ENCODE measurements around the gene FRMD4A.

The FRMD4A gene

GRCh38 chr10:13644866-13645265, 685.9 kb downstream of the FRMD4A start:
- Histone ChIP-seq H4K20me1 (ENCODE audit: insufficient read depth, low read length) (no peaks in the 10 kb centered on the region), H3K4me1 (ENCODE audit: low read length) (no peaks in the 10 kb centered on the region), H3K4me3 (ENCODE audit: low read length) (no peak overlapping the region), H3K27me3 (replicated peaks; ENCODE audit: insufficient read depth, low read length) (no peaks in the 10 kb centered on the region), H3K79me2 (ENCODE audit: low read length) (no peaks in the 10 kb centered on the region), H3K9me2 (replicated peaks; ENCODE audit: insufficient read depth, low read length) (no peaks in the 10 kb centered on the region), H2AFZ (ENCODE audit: low read length) (no peak overlapping the region), H3F3A (ENCODE audit: insufficient read depth, low read length) (no peaks in the 10 kb centered on the region), H3K27ac (ENCODE audit: low read length) (no peak overlapping the region), H3K9ac (ENCODE audit: low read length) (no peak overlapping the region), H3K9me3 (replicated peaks; ENCODE audit: insufficient read depth, low read length) (no peaks in the 10 kb centered on the region), H3K4me2 (ENCODE audit: low read depth, low read length) (no peak overlapping the region), H3K36me3 (replicated peaks; ENCODE audit: insufficient read depth, low read length) (no peaks in the 10 kb centered on the region)
- TF ChIP-seq CTCF (IDR thresholded peaks at IDR 0.05; ENCODE audit: low read length) (no peak), EZH2 (optimal IDR thresholded peaks at IDR 0.05; ENCODE audit: low read depth, low read length) (no peak), EZH2phosphoT487 (IDR thresholded peaks at IDR 0.05; ENCODE audit: low read length) (no peak)
- DNase-seq, result no peak

GRCh38 chr10:13643016-13643415, 687.7 kb downstream of the FRMD4A start:
- H3K27me3 ChIP-seq (replicated peaks; ENCODE audit: insufficient read depth, low read length), result no peaks in the 10 kb centered on the region
- no peak for DNase-seq
- H3K9ac ChIP-seq (ENCODE audit: low read length), result no peak overlapping the region
- H3K4me1 ChIP-seq (ENCODE audit: low read length), result no peaks in the 10 kb centered on the region
- no peak overlapping the region for H3K27ac ChIP-seq (ENCODE audit: low read length)
- no peak overlapping the region for H3K4me2 ChIP-seq (ENCODE audit: low read depth, low read length)
- no peak overlapping the region for H3K4me3 ChIP-seq (ENCODE audit: low read length)
- no peaks in the 10 kb centered on the region for H3K79me2 ChIP-seq (ENCODE audit: low read length)
- no peaks in the 10 kb centered on the region for H4K20me1 ChIP-seq (ENCODE audit: insufficient read depth, low read length)
- H3K9me3 ChIP-seq (replicated peaks; ENCODE audit: insufficient read depth, low read length), result no peaks in the 10 kb centered on the region
- no peaks in the 10 kb centered on the region for H3K9me2 ChIP-seq (replicated peaks; ENCODE audit: insufficient read depth, low read length)
- TF ChIP-seq CTCF (IDR thresholded peaks at IDR 0.05; ENCODE audit: low read length) (no peak), EZH2 (optimal IDR thresholded peaks at IDR 0.05; ENCODE audit: low read depth, low read length) (no peak), EZH2phosphoT487 (IDR thresholded peaks at IDR 0.05; ENCODE audit: low read length) (no peak)
- no peak overlapping the region for H2AFZ ChIP-seq (ENCODE audit: low read length)
- H3F3A ChIP-seq (ENCODE audit: insufficient read depth, low read length), result no peaks in the 10 kb centered on the region
- no peaks in the 10 kb centered on the region for H3K36me3 ChIP-seq (replicated peaks; ENCODE audit: insufficient read depth, low read length)

GRCh38 chr10:13642293-13642692, 688.4 kb downstream of the FRMD4A start:
- no peak for TF ChIP-seq CTCF (IDR thresholded peaks at IDR 0.05; ENCODE audit: low read length)
- TF ChIP-seq EZH2phosphoT487 (IDR thresholded peaks at IDR 0.05; ENCODE audit: low read length), result no peak
- no peak for TF ChIP-seq EZH2 (optimal IDR thresholded peaks at IDR 0.05; ENCODE audit: low read depth, low read length)
- H3K36me3 ChIP-seq (replicated peaks; ENCODE audit: insufficient read depth, low read length), result no peaks in the 10 kb centered on the region

More at GRCh38 chr10:13642293-13642692, 688.4 kb downstream of the FRMD4A start:
- H3K4me1 ChIP-seq (ENCODE audit: low read length), result no peaks in the 10 kb centered on the region
- no peaks in the 10 kb centered on the region for H3F3A ChIP-seq (ENCODE audit: insufficient read depth, low read length)
- H3K9ac ChIP-seq (ENCODE audit: low read length), result no peak overlapping the region
- H3K79me2 ChIP-seq (ENCODE audit: low read length), result no peaks in the 10 kb centered on the region
- no peak overlapping the region for H3K27ac ChIP-seq (ENCODE audit: low read length)
- H3K4me2 ChIP-seq (ENCODE audit: low read depth, low read length), result no peak overlapping the region
- no peak for DNase-seq
- H3K9me3 ChIP-seq (replicated peaks; ENCODE audit: insufficient read depth, low read length), result no peaks in the 10 kb centered on the region
- no peaks in the 10 kb centered on the region for H4K20me1 ChIP-seq (ENCODE audit: insufficient read depth, low read length)
- no peak overlapping the region for H2AFZ ChIP-seq (ENCODE audit: low read length)
- H3K4me3 ChIP-seq (ENCODE audit: low read length), result no peak overlapping the region
- H3K27me3 ChIP-seq (replicated peaks; ENCODE audit: insufficient read depth, low read length), result no peaks in the 10 kb centered on the region
- H3K9me2 ChIP-seq (replicated peaks; ENCODE audit: insufficient read depth, low read length), result no peaks in the 10 kb centered on the region

Measured in MM.1S (cell line).